ENCODE results near the gene ZFAND5.

The ZFAND5 gene

DNA sequence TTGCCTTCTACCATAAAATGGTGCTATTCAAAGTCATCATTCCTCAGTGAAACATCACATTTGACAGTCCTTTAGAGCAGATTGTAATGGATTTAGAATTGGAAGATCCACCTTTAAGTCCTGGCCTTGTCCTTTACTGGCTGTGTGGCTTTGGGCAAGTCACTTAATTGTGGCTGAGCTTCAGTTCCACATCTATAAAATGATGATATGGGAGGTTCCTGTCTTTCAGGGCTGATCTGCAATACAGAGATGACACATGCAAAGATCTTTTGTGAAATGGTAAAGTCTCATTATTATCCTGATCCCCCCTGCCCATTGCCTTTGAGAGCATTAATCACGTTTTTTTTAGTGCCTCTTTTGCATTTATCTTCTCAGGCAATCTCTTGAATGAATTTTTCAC, 58.2 kb downstream of the ZFAND5 start:
- Histone ChIP-seq H3K4me1 (ENCODE audit: low read depth, poor library complexity, severe bottlenecking) (no peaks in the 10 kb centered on the region), H2AFZ (ENCODE audit: low read depth) (no peak overlapping the region), H3K36me3 (ENCODE audit: insufficient read depth) (no peaks in the 10 kb centered on the region), H3K4me2 (no peak overlapping the region), H3K4me3 (IDR thresholded peaks at IDR 0.05; ENCODE audit: insufficient read depth, low read depth, low read length) (no peak overlapping the region), H3K79me2 (ENCODE audit: insufficient read depth, low read depth) (no peaks in the 10 kb centered on the region), H4K20me1 (ENCODE audit: insufficient read depth) (no peaks in the 10 kb centered on the region), H3K27me3 (ENCODE audit: insufficient read depth, low read depth) (no peaks in the 10 kb centered on the region), H3K27ac (no peak overlapping the region), H3K9ac (no peak overlapping the region)
- TF ChIP-seq, protein P1, sequence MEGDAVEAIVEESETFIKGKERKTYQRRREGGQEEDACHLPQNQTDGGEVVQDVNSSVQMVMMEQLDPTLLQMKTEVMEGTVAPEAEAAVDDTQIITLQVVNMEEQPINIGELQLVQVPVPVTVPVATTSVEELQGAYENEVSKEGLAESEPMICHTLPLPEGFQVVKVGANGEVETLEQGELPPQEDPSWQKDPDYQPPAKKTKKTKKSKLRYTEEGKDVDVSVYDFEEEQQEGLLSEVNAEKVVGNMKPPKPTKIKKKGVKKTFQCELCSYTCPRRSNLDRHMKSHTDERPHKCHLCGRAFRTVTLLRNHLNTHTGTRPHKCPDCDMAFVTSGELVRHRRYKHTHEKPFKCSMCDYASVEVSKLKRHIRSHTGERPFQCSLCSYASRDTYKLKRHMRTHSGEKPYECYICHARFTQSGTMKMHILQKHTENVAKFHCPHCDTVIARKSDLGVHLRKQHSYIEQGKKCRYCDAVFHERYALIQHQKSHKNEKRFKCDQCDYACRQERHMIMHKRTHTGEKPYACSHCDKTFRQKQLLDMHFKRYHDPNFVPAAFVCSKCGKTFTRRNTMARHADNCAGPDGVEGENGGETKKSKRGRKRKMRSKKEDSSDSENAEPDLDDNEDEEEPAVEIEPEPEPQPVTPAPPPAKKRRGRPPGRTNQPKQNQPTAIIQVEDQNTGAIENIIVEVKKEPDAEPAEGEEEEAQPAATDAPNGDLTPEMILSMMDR (conservative IDR thresholded peaks at IDR 0.05; ENCODE audit: low read depth, low read length): no peak

DNA sequence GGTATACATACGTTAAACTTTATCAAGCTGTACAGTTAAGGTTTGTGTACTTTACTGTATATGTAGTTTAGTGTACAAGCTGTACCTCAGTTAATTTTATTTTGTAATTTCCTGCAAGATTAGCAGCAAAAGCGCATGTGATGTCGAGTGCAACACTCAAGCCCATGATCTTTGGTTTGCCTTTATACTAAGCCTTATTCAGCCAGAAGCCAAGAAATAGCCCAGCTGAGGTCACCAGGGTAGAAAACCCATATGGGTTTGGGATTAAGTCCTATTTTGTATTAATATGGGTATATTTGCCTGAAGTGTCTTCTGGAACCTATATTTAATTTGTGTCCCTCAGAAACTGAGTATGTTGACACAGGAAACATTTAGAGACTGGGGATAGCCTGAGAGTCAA, 59.3 kb downstream of the ZFAND5 start:
- no peak overlapping the region for H3K9ac ChIP-seq

DNA sequence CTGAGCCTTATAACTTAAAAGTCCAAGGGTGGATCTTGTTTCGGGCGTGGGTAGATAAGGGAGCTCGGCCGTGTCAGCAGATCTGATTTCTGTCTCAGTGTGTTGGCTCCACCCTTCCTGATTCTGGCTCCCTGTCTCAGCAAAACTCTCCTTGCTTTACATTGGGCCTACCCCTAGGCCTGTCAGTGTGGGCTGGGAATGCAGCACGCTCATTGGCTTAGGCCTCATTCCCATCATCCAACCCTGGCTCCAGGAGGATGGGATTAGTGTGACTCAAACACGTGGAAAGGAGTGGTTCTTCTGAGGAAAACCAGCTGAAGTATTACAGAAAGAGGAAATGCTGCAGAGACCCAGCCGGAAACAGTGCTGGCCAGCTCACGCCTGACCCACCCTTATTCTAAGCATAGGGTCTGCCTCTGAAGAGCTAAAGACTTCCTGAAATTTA, 59.9 kb downstream of the ZFAND5 start:
- Histone ChIP-seq H3K36me3 (ENCODE audit: insufficient read depth) (no peaks in the 10 kb centered on the region), H3K4me1 (ENCODE audit: low read depth, poor library complexity, severe bottlenecking) (no peaks in the 10 kb centered on the region), H3K27me3 (ENCODE audit: insufficient read depth, low read depth) (no peaks in the 10 kb centered on the region), H3K4me3 (IDR thresholded peaks at IDR 0.05; ENCODE audit: insufficient read depth, low read depth, low read length) (no peak overlapping the region), H3K27ac (no peak overlapping the region), H2AFZ (ENCODE audit: low read depth) (no peak overlapping the region), H3K4me2 (no peak overlapping the region), H4K20me1 (ENCODE audit: insufficient read depth) (no peaks in the 10 kb centered on the region), H3K9ac (no peak overlapping the region), H3K79me2 (ENCODE audit: insufficient read depth, low read depth) (no peaks in the 10 kb centered on the region)
- TF ChIP-seq, protein P1 (conservative IDR thresholded peaks at IDR 0.05; ENCODE audit: low read depth, low read length): no peak

More for the DNA sequence above, 59.3 kb downstream of the ZFAND5 start:
- no peak overlapping the region for H3K4me2 ChIP-seq
- H3K27me3 ChIP-seq (ENCODE audit: insufficient read depth, low read depth): no peaks in the 10 kb centered on the region
- H3K27ac ChIP-seq: no peak overlapping the region
- H3K36me3 ChIP-seq (ENCODE audit: insufficient read depth): no peaks in the 10 kb centered on the region
- no peak overlapping the region for H2AFZ ChIP-seq (ENCODE audit: low read depth)
- no peaks in the 10 kb centered on the region for H4K20me1 ChIP-seq (ENCODE audit: insufficient read depth)
- H3K4me1 ChIP-seq (ENCODE audit: low read depth, poor library complexity, severe bottlenecking): no peaks in the 10 kb centered on the region
- no peak overlapping the region for H3K4me3 ChIP-seq (IDR thresholded peaks at IDR 0.05; ENCODE audit: insufficient read depth, low read depth, low read length)
- no peaks in the 10 kb centered on the region for H3K79me2 ChIP-seq (ENCODE audit: insufficient read depth, low read depth)
- TF ChIP-seq, protein P1 (conservative IDR thresholded peaks at IDR 0.05; ENCODE audit: low read depth, low read length): no peak

DNA sequence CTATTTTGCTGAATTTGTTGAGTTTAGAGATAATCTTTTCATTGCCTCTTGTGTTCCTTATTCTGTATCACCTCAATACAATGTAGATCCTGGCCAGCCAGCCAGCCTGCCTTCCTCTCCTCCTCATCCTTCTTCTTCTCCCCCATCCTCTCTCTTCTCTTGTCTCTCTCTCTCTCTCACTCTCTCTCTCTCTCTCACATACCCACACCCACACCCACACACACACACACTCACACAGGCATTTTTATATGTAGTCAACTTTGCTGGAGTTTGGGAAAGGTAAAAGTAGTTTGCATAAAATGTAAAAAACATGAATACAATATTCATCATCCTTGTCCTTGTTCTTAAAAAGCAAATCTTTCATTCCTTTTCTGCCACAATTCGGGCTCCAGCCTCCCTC, 60.5 kb downstream of the ZFAND5 start:
- no peak overlapping the region for H3K27ac ChIP-seq
- no peaks in the 10 kb centered on the region for H3K36me3 ChIP-seq (ENCODE audit: insufficient read depth)
- no peak overlapping the region for H2AFZ ChIP-seq (ENCODE audit: low read depth)
- no peak overlapping the region for H3K9ac ChIP-seq
- H3K4me1 ChIP-seq (ENCODE audit: low read depth, poor library complexity, severe bottlenecking): no peaks in the 10 kb centered on the region
- no peak overlapping the region for H3K4me3 ChIP-seq (IDR thresholded peaks at IDR 0.05; ENCODE audit: insufficient read depth, low read depth, low read length)
- H3K4me2 ChIP-seq: no peak overlapping the region
- no peaks in the 10 kb centered on the region for H3K27me3 ChIP-seq (ENCODE audit: insufficient read depth, low read depth)
- TF ChIP-seq, protein P1 (conservative IDR thresholded peaks at IDR 0.05; ENCODE audit: low read depth, low read length): no peak
- H4K20me1 ChIP-seq (ENCODE audit: insufficient read depth): no peaks in the 10 kb centered on the region
- H3K79me2 ChIP-seq (ENCODE audit: insufficient read depth, low read depth): no peaks in the 10 kb centered on the region

Data from KMS-11 (cell line).